RWPE1 (cell line): ENCODE results near the gene ESPNL.
"Not testable (repeated sequence)": the region's sequence is repeated elsewhere in the genome, so short reads cannot be mapped to it uniquely, and the experiment has no call there.

Experiments
- CTCF ChIA-PET: fragments of 350-600 bp; sonication (Branson Sonifier 250); formaldehyde crosslinking; extraction: SDS; loops from one replicate; lab custom pipeline; 2021; lab: Yijun Ruan, JAX
- POLR2A ChIA-PET: fragments of 400-600 bp; formaldehyde crosslinking; extraction: SDS; loops from one replicate; lab custom pipeline; 2020; ENCODE audit warnings: antibody characterized with exemption; ENCODE audit not compliant: low non-redundant PET; lab: Yijun Ruan, JAX
- DNase-seq: peaks from one replicate; pipeline ENCODE4 v3.0.0; 2012; ENCODE audit warnings: low spot score
- H3K27ac ChIP-seq: fragments of 450-650 bp; 2 replicates; pipeline ENCODE4 v1.5.1; 2017
- TF ChIP-seq, protein P1 (sequence below): fragments of 450-650 bp; conservative IDR thresholded peaks from 2 replicates; pipeline ENCODE4 v1.5.1; 2017; ENCODE audit warnings: low read depth, mild to moderate bottlenecking

The ESPNL gene

DNA sequence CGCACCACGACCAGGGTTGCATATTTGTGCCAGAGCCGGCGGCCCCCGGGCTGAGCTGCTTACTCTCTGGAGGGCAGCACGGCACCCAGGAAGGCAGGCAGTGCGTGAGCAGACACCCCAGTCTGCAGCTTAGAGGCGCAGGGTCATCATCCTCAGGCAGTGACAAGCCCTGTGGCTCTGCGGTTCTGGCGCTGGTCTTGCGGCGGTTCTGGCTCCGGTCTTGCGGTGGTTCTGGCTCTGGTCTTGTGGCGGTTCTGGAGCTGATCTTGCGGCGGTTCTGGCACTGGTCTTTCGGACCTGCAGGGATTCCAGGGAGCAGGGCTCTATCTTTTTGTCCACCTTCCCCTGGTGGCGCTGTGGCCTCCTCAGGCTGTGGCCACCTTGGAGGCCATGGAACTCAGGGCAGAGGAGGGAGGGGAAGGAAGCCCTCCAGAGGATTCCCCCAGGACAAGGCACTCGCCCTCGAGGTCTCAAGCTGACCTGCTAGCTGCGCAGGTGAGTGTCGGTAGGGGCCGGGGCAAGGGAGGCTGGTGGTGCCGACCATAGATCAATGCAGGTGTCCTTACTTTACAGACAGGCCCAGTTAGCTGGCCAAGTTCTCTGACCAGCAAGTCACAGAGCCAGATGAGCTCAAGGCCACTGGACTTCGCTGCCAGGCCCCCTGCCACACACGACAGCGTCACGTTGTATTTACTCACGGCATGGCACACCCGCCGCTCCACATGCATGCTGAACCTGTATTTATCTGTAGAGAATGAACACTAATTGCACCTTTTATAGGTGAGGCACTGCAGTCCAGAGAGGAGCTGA lies 14.9 kb downstream of the ESPNL start:
- CTCF ChIA-PET: interaction anchor here (0.8 kb wide), 1 partner anchor 257 kb away, joined by 3 read pairs; no protein-coding TSS in a partner anchor
- H3K27ac ChIP-seq: no peak overlapping the region
- TF ChIP-seq, protein P1, sequence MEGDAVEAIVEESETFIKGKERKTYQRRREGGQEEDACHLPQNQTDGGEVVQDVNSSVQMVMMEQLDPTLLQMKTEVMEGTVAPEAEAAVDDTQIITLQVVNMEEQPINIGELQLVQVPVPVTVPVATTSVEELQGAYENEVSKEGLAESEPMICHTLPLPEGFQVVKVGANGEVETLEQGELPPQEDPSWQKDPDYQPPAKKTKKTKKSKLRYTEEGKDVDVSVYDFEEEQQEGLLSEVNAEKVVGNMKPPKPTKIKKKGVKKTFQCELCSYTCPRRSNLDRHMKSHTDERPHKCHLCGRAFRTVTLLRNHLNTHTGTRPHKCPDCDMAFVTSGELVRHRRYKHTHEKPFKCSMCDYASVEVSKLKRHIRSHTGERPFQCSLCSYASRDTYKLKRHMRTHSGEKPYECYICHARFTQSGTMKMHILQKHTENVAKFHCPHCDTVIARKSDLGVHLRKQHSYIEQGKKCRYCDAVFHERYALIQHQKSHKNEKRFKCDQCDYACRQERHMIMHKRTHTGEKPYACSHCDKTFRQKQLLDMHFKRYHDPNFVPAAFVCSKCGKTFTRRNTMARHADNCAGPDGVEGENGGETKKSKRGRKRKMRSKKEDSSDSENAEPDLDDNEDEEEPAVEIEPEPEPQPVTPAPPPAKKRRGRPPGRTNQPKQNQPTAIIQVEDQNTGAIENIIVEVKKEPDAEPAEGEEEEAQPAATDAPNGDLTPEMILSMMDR: no peak
- POLR2A ChIA-PET: no interaction called here
- no peak for DNase-seq

DNA sequence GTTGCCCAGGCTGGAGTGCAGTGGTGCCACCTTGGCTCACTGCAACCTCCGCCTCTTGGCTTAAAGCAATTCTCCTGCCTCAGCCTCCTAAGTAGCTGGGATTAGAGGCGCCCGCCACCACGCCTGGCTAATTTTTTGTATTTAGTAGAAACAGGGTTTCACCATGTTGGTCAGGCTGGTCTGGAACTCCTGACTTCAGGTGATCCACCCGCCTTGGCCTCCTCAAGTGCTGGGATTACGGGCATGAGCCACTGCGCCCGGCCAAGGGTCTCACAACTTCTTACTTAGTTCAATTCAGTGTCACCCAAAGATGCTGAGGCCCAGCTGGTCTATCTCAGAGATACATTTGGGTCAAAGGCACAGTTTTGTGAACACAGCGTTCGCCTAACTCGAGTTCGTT lies 15.6 kb downstream of the ESPNL start:
- DNase-seq, POLR2A ChIA-PET, H3K27ac ChIP-seq: not testable (repeated sequence)
- CTCF ChIA-PET: interaction anchor here (0.8 kb wide), 1 partner anchor 257 kb away, joined by 3 read pairs; no protein-coding TSS in a partner anchor

GRCh38 chr2:238116298-238117198 lies 16.4 kb downstream of the ESPNL start:
- H3K27ac ChIP-seq: no peak overlapping the region
- ChIA-PET CTCF (interaction anchor here (0.6 kb wide), 1 partner anchor 81 kb away, joined by 3 read pairs; no protein-coding TSS in a partner anchor), POLR2A (no interaction called here)
- TF ChIP-seq, protein P1: no peak
- DNase-seq: no peak

DNA sequence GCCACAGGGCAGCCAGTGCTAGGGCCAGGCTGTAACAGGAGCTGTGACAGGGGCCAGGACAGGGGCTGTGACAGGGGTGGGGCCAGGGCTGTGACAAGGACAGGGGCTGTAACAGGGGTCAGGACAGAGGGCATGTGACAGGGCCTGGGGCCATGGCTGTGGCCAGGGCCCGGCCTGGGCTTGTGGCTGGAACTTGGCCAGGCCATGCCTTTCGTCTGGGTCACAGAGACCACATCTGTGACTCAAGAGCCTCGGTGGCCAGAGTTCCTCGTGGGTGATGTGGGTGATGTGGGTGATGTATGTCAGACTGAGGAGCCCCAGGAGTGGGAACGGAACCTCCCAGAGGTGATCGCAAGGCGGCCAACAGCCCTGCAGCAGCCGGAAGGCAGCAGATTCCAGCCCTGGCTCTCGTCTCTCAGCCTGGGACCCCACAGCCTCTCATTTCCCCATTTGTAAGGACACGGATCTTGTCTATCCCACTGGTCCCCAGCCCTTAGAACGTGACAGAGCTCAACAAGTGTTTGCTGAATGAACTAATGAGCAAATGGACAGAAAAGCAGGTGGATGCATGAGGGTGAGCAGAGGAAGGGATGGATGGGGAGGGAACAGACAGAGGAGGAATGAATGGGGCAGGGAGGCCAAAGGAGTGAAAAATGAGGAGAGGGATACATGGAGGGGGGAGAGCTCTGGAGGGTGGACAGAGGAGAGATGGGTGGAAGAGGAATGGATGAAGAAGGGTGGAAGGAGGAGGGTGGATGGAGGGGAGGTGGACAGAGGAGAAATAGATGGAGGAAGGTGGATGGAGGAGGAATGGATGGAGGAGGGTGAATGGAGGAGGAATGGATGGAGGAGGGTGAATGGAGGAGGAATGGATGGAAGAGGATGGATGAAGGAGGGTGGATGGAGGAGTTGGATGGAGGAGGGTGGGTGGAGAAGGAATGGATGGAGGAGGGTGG lies 17.3 kb downstream of the ESPNL start:
- POLR2A ChIA-PET: interaction anchor here (0.5 kb wide), 1 partner anchor 79 kb away, joined by 4 read pairs; no protein-coding TSS in a partner anchor
- TF ChIP-seq, protein P1: no peak
- CTCF ChIA-PET: no interaction called here
- H3K27ac ChIP-seq: no peak overlapping the region
- no peak for DNase-seq

DNA sequence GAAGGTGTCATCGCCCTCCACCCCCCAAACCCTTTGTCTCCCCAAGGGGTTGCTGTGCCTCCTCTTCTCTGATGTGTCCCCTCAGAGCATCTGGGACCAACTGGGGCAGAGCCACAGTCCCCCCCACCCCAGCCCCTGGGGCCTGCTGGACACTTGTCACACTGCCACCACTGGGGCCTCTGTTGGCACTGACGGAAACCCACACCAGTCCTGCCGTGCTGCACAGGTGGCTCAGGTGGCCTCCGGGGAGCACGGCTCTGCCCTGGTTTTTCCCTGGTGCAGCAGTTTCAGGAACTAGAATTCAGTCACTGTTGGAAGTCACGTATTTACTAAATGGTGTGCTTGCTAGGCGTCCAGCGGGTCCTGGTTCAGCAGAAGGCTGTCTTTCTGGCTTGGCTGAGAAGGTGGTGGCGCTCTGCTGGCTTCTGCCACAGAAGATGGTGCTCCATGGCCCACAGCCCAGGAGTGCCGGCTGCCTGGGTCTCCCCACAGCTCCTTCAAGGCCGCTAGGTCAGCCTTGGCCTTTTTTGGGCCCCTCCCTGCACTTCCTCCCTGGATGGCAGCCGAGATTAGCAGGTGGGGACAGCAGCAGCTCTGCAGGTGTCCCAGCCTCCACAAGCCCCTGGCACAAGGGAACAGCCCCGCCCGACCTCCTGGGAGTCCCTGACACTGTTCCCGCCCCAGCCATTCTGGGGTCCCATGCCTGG lies 19.8 kb downstream of the ESPNL start:
- CTCF ChIA-PET: interaction anchor here (0.6 to 1.2 kb wide), 2 partner anchors 15 to 833 kb away, joined by 3 read pairs; no protein-coding TSS in a partner anchor

More for the DNA sequence above, 19.8 kb downstream of the ESPNL start:
- POLR2A ChIA-PET: no interaction called here
- H3K27ac ChIP-seq: no peak overlapping the region
- no peak for DNase-seq
- TF ChIP-seq, protein P1: no peak
